Astrocyte (in vitro differentiated cells and primary cell): ENCODE measurements around the gene FITM1.

ENCODE experiments used
- EZH2 ChIP-seq: IDR thresholded peaks from 2 replicates; pipeline ENCODE4 v1.6.1; 2012; ENCODE audit warnings: mild to moderate bottlenecking, low read length, inconsistent platforms; ENCODE audit not compliant: insufficient read depth
- TF ChIP-seq, protein P1 (sequence below): IDR thresholded peaks from 2 replicates; pipeline ENCODE4 v1.5.1; 2011; ENCODE audit warnings: low read depth, mild to moderate bottlenecking, inconsistent platforms, low read length, moderate library complexity; ENCODE audit not compliant: insufficient read depth

GRCh38 chr14:24151404-24152080 lies 21.1 kb downstream of the FITM1 start:
- TF ChIP-seq, protein P1, sequence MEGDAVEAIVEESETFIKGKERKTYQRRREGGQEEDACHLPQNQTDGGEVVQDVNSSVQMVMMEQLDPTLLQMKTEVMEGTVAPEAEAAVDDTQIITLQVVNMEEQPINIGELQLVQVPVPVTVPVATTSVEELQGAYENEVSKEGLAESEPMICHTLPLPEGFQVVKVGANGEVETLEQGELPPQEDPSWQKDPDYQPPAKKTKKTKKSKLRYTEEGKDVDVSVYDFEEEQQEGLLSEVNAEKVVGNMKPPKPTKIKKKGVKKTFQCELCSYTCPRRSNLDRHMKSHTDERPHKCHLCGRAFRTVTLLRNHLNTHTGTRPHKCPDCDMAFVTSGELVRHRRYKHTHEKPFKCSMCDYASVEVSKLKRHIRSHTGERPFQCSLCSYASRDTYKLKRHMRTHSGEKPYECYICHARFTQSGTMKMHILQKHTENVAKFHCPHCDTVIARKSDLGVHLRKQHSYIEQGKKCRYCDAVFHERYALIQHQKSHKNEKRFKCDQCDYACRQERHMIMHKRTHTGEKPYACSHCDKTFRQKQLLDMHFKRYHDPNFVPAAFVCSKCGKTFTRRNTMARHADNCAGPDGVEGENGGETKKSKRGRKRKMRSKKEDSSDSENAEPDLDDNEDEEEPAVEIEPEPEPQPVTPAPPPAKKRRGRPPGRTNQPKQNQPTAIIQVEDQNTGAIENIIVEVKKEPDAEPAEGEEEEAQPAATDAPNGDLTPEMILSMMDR, result no peak
- TF ChIP-seq EZH2, result no peak
